PC-3 (cell line): ENCODE measurements around the gene MAPK7. TPM values are rescaled to one million over a fixed set of nuclear protein-coding genes. Genes with fewer than 3 reads are reported as not detected.

ENCODE experiments used
- ATAC-seq: fragments of 200-7000 bp; cut with Tn5 transposase; 2 replicates; pipeline ENCODE4 v1.9.1; 2020; ENCODE audit warnings: mild to moderate bottlenecking, moderate library complexity
- BruUV-seq: library from RNA; stranded (reverse); fragments of 400-500 nt; replicated peaks from 2 replicates; lab custom pipeline; 2021; lab: Mats Ljungman, UMichigan
- CTCF ChIA-PET: fragments of 300-600 bp; sonication (Branson Sonifier 250); formaldehyde crosslinking; loops from one replicate; lab custom pipeline; 2022; ENCODE audit warnings: antibody characterized with exemption; lab: Charles Lee
- POLR2A ChIA-PET: fragments of 300-600 bp; sonication (Branson Sonifier 250); formaldehyde crosslinking; loops from one replicate; lab custom pipeline; 2022; ENCODE audit warnings: antibody characterized with exemption; ENCODE audit not compliant: unreplicated experiment; lab: Charles Lee
- DNase-seq: peaks from one replicate; pipeline ENCODE4 v3.0.0-alpha.2; 2015
- H2AFZ ChIP-seq: fragments of 300-600 bp; sonication (generic); 2 replicates; pipeline ENCODE4 v1.6.0; 2016; ENCODE audit warnings: antibody characterized with exemption, low read length
- H3F3A ChIP-seq: fragments of 300-600 bp; sonication (generic); one replicate; pipeline ENCODE4 v1.6.0; 2017; ENCODE audit warnings: antibody characterized with exemption, low read length, control low read depth, mild to moderate bottlenecking; ENCODE audit not compliant: unreplicated experiment
- H3K27ac ChIP-seq: fragments of 300-600 bp; sonication (generic); 2 replicates; pipeline ENCODE4 v1.5.1; 2016; ENCODE audit warnings: mild to moderate bottlenecking, low read length
- H3K27me3 ChIP-seq: fragments of 300-600 bp; sonication (generic); 2 replicates; pipeline ENCODE4 v1.6.1; 2016; ENCODE audit warnings: low read length, mixed read lengths
- H3K36me3 ChIP-seq: fragments of 300-600 bp; sonication (generic); 2 replicates; pipeline ENCODE4 v1.6.1; 2016; ENCODE audit warnings: low read depth, mixed run types, low read length, mixed read lengths
- H3K4me1 ChIP-seq: fragments of 300-600 bp; sonication (generic); 2 replicates; pipeline ENCODE4 v1.5.1; 2016; ENCODE audit warnings: low read length; ENCODE audit not compliant: insufficient read depth
- H3K4me2 ChIP-seq: fragments of 300-600 bp; sonication (generic); 2 replicates; pipeline ENCODE4 v1.6.0; 2016; ENCODE audit warnings: low read length
- H3K4me3 ChIP-seq: fragments of 300-600 bp; sonication (generic); 2 replicates; pipeline ENCODE4 v1.5.1; 2016; ENCODE audit warnings: mild to moderate bottlenecking, low read length, mixed read lengths
- H3K79me2 ChIP-seq: fragments of 300-600 bp; sonication (generic); 2 replicates; pipeline ENCODE4 v1.6.1; 2017; ENCODE audit warnings: low read length, mixed read lengths
- H3K9ac ChIP-seq: fragments of 300-600 bp; sonication (generic); 2 replicates; pipeline ENCODE4 v1.6.0; 2016; ENCODE audit warnings: mild to moderate bottlenecking, low read length
- H3K9me2 ChIP-seq: fragments of 300-600 bp; sonication (generic); replicated peaks from 2 replicates; pipeline ENCODE4 v1.6.1; 2016; ENCODE audit warnings: mixed run types, low read length, mixed read lengths
- H3K9me3 ChIP-seq: fragments of 300-600 bp; sonication (generic); 2 replicates; pipeline ENCODE4 v1.6.1; 2016; ENCODE audit warnings: low read length, mixed read lengths
- H4K20me1 ChIP-seq: fragments of 300-600 bp; sonication (generic); 2 replicates; pipeline ENCODE4 v1.6.1; 2016; ENCODE audit warnings: low read length, mixed read lengths
- EZH2 ChIP-seq: fragments of 300-600 bp; sonication (generic); IDR thresholded peaks from one replicate; pipeline ENCODE4 v1.6.1; 2017; ENCODE audit warnings: antibody characterized with exemption, mild to moderate bottlenecking, low read length; ENCODE audit not compliant: unreplicated experiment
- EZH2phosphoT487 ChIP-seq: fragments of 300-600 bp; sonication (generic); IDR thresholded peaks from 2 replicates; pipeline ENCODE4 v1.6.1; 2018; ENCODE audit warnings: mild to moderate bottlenecking, antibody characterized with exemption, low read length, borderline replicate concordance
- intact Hi-C: fragments of 100-400 bp; cut with micrococcal nuclease; formaldehyde crosslinking; loops from 2 replicates; pipeline ENCODE4 v1.9.0; 2023
- total RNA-seq: library from RNA; depleted of rRNA; stranded (reverse); fragments of >200 nt; gene quantifications from 2 replicates; pipeline ENCODE4 v1.2.3, GENCODE V29; 2014
- TF ChIP-seq, protein P1 (sequence below): fragments of 300-600 bp; sonication (generic); conservative IDR thresholded peaks from 2 replicates; pipeline ENCODE4 v1.5.1; 2017; ENCODE audit warnings: antibody characterized with exemption, low read depth, mild to moderate bottlenecking, low read length

The MAPK7 gene
- total RNA-seq, 1 experiment from 2014 or later: 9.8 TPM

DNA sequence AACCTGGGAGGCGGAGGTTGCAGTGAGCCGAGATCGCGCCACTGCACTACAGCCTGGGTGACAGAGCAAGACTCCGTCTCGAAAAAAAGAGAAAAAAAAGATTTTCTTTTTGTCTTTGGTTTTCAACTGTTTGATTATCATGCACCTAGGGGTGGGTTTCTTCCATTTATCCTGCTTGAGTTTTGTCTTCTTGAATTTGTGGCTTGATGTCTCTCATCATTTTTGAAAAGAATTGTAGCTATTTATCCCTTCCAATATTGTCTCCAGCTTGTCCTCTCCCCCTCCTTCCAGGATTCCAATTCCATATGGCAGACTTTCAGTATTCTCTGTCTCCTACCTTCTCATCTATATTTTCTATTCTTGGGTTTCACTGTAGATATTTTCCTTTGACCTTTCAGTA is 23.6 kb upstream of the MAPK7 start:
- no peaks in the 10 kb centered on the region for H3K9me3 ChIP-seq
- CTCF ChIA-PET: interaction anchor here (0.6 to 1.1 kb wide), 2 partner anchors 28 to 76 kb away, joined by 3 to 6 read pairs; no protein-coding TSS in a partner anchor
- intact Hi-C loops: no loop called here
- H3K27me3 ChIP-seq: no peaks in the 10 kb centered on the region
- H3K4me3 ChIP-seq: no peak overlapping the region
- no TSS peak for BruUV-seq
- H2AFZ ChIP-seq: no peak overlapping the region
- no peaks in the 10 kb centered on the region for H4K20me1 ChIP-seq
- H3K36me3 ChIP-seq: no peaks in the 10 kb centered on the region
- H3K9ac ChIP-seq: no peak overlapping the region
- no peaks in the 10 kb centered on the region for H3K9me2 ChIP-seq
- H3F3A ChIP-seq: no peaks in the 10 kb centered on the region
- H3K79me2 ChIP-seq: no peaks in the 10 kb centered on the region
- ATAC-seq (no peak), DNase-seq (no peak)
- POLR2A ChIA-PET: interaction anchor here (1.1 kb wide), 1 partner anchor 23 kb away, joined by 6 read pairs; no protein-coding TSS in a partner anchor
- H3K4me1 ChIP-seq: peaks cover 15% of the 10 kb centered on the region
- no peak overlapping the region for H3K4me2 ChIP-seq
- no peak for TF ChIP-seq EZH2
- TF ChIP-seq, protein P1, sequence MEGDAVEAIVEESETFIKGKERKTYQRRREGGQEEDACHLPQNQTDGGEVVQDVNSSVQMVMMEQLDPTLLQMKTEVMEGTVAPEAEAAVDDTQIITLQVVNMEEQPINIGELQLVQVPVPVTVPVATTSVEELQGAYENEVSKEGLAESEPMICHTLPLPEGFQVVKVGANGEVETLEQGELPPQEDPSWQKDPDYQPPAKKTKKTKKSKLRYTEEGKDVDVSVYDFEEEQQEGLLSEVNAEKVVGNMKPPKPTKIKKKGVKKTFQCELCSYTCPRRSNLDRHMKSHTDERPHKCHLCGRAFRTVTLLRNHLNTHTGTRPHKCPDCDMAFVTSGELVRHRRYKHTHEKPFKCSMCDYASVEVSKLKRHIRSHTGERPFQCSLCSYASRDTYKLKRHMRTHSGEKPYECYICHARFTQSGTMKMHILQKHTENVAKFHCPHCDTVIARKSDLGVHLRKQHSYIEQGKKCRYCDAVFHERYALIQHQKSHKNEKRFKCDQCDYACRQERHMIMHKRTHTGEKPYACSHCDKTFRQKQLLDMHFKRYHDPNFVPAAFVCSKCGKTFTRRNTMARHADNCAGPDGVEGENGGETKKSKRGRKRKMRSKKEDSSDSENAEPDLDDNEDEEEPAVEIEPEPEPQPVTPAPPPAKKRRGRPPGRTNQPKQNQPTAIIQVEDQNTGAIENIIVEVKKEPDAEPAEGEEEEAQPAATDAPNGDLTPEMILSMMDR: no peak
- no peak for TF ChIP-seq EZH2phosphoT487
- peak overlapping the region; percentile 17; the same call in 1 of the 2 replicates for H3K27ac ChIP-seq

DNA sequence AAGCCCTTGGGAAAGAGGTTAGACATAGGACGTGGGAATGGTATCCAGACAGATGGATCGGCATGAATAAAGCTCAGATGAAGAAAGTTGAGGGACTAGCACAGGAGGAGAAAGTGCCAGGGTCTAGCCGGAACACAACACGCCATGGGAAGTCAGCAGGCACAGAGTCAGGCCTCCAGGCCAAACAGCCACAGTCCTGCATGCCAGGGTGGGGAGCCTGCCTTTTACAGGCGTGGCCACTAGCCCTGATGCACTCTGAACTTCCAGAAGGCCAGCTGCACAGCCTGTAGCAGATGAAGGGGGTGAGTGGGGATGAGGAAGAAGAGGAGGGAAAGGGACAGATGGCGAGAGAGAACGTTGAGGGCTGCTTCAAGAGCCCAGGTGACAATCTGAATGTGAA is 20.9 kb upstream of the MAPK7 start:
- ChIA-PET CTCF (no interaction called here), POLR2A (no interaction called here)
- DNase-seq: no peak
- no peak for ATAC-seq
- H3K9me2 ChIP-seq: no peaks in the 10 kb centered on the region
- peaks cover 20% of the 10 kb centered on the region for H3K4me1 ChIP-seq
- BruUV-seq: no TSS peak
- no peak for TF ChIP-seq EZH2
- no peak for TF ChIP-seq EZH2phosphoT487
- TF ChIP-seq, protein P1: no peak
- no peak overlapping the region for H3K9ac ChIP-seq
- H3K27me3 ChIP-seq: no peaks in the 10 kb centered on the region
- no peaks in the 10 kb centered on the region for H4K20me1 ChIP-seq
- H3K4me3 ChIP-seq: no peak overlapping the region
- H2AFZ ChIP-seq: no peak overlapping the region
- H3K79me2 ChIP-seq: peaks cover 4% of the 10 kb centered on the region
- intact Hi-C loops: no loop called here
- no peak overlapping the region for H3K4me2 ChIP-seq
- H3F3A ChIP-seq: no peaks in the 10 kb centered on the region
- no peaks in the 10 kb centered on the region for H3K9me3 ChIP-seq
- H3K36me3 ChIP-seq: no peaks in the 10 kb centered on the region
- no peak overlapping the region for H3K27ac ChIP-seq

DNA sequence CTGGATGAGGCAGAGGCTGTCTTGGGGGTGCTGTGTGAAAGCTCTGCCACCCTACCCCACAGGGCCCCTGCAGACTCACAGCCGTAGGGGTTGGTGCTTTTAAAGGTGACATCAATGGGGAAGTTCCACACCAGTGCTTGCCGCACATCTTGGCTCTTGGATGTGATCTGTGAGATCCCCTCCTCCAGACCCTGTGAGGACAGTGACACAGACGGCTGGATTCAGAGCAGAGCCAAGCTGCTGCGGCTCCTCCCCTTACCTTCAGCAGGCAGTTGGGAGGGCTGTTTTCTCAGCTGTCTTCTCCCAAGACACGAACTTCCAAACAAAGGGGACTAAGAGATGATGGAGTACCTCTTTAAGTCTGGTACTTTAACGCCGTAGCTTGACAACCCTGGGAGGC is 20.5 kb upstream of the MAPK7 start:
- Histone ChIP-seq H3K27me3 (no peaks in the 10 kb centered on the region), H3K4me1 (peaks cover 20% of the 10 kb centered on the region), H3K9ac (no peak overlapping the region), H4K20me1 (no peaks in the 10 kb centered on the region), H3K4me3 (no peak overlapping the region), H3K9me3 (no peaks in the 10 kb centered on the region), H3K9me2 (no peaks in the 10 kb centered on the region), H3K79me2 (peaks cover 4% of the 10 kb centered on the region), H3K27ac (no peak overlapping the region), H3K4me2 (no peak overlapping the region), H3F3A (no peaks in the 10 kb centered on the region), H3K36me3 (no peaks in the 10 kb centered on the region), H2AFZ (no peak overlapping the region)
- no peak for DNase-seq
- no peak for TF ChIP-seq EZH2
- TF ChIP-seq, protein P1: no peak
- no peak for TF ChIP-seq EZH2phosphoT487
- intact Hi-C loops: no loop called here
- POLR2A ChIA-PET: no interaction called here
- CTCF ChIA-PET: no interaction called here
- ATAC-seq: no peak
- no TSS peak for BruUV-seq
